ENCODE measurements around the gene GFPT1.

GFPT1 gene

GRCh38 chr2:69287544-69287943 lies 99.5 kb downstream of the GFPT1 start:
- DNase-seq: no peak

- DNase-seq: no peak
These were observed 101.6 kb downstream of the GFPT1 start for GRCh38 chr2:69285379-69285894.

GRCh38 chr2:69280796-69281412 lies 106.1 kb downstream of the GFPT1 start:
- DNase-seq: no peak

DNA sequence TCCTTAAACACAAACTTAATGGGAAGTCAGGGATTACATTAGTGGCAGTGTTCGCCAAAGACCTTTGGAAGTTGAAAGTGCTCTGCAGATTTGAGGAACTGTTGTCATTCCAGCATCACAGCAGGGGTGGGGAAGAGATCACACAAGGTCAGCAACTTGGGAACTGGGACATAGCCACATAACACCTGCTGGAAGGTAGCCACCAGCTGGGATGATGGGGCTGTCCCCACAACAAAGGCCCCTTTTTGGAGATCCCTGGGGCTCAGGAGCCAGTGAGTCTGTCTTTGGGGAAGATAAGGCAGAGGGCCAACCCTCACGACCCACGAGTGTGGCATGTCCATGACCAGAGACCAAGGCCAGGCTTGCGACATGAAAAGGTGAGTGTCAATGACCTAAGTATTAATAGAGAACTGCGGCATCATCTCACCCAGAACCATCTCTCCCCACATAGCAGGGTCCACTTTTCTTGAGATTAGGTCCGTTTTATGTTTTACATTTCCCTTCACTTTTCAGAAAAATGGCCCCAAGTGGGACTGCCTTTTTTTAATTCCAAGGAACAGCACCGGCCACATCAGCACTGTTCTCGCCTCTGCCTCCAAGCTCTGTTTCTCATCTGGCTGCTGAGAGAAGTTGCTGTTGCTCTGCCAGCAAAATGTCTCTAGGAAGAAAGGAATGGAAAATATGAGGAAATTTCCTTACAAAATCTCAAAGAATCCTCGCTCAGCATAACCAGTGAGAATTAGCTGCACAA lies 106.9 kb downstream of the GFPT1 start:
- DNase-seq: no peak

DNA sequence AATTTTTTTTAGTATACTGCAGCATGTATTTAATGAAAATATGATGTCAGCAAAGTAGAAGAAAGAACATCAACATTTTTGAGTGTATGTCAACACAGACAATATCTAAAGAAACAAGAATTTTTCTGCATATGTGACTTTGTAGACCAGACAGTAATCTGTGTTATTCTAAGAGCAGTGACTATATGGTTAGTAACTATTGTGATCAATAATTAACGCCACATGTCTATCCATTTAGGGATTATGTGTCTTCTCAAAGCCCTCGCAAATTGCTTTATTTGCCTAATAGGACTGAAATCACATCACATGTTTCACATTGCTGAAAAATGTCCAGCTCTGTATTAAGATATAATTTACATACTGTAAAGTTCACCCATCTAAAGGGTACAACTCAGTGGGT lies 107.8 kb downstream of the GFPT1 start:
- no peak for DNase-seq

DNA sequence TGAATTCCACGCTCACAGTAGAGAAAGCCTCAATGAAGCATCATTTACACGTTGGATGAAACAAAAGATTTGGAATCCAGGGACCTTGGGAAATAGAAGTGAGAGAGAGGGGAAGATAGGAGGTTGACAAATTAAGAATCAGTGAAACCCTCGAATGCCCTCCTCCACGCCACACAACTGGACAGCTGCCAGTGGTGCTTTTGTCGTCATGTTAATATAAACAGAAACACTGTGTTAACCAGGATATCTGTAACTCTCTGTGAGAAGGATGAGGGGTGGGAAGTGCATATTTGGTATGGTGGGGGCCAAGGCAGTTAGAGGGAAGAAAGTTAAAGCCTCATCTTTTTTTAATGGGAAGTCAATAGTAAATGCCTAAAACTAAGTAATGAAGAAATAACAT lies 108.7 kb downstream of the GFPT1 start:
- DNase-seq: no peak

GRCh38 chr2:69275490-69275889 lies 111.5 kb downstream of the GFPT1 start:
- DNase-seq: no peak

GRCh38 chr2:69272803-69273471 lies 114.1 kb downstream of the GFPT1 start:
- DNase-seq: no peak

- DNase-seq: no peak
These were observed 115.2 kb downstream of the GFPT1 start for GRCh38 chr2:69271831-69272257.
